ENCODE data around the gene XRN2.

XRN2 gene

DNA sequence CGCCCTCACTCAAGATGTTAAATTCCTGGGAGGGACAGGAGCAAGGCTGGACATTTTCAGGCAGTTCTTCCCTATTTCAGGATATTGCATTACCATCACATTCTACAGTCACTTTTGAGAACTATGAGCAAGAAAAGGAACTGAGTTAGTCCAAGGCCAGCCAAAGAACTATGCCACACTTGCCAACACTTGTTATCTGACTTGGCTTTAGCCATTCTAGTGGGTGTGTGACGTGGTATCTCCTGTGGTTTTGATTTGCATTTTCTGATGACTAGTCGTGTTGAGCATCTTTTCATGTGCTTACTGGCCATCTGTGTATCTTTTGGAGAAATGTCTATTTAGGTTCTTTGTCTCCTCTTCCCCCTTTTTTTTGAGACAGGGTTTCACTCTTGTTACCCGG is 12.0 kb downstream of the XRN2 start:
- CTCF ChIA-PET: interaction anchor here (0.7 to 1.1 kb wide), 2 partner anchors 10 to 15 kb away, joined by 3 to 4 read pairs; no protein-coding TSS in a partner anchor
- Histone ChIP-seq H3K36me3 (ENCODE audit: control insufficient read depth in 4 of 4, insufficient read depth in 4 of 4, low read length in 3 of 4) (peaks cover 0 to 5% (median 3%) of the 10 kb centered on the region in 4 experiments), H3K9me3 (ENCODE audit: control extremely low read depth in 1 of 5, control insufficient read depth in 4 of 5, insufficient read depth in 2 of 5, low read depth in 1 of 5, low read length in 4 of 5) (peaks cover 0 to 11% (median 0%) of the 10 kb centered on the region in 5 experiments), H3K4me3 (ENCODE audit: control insufficient read depth in 1 of 7, extremely low read depth in 1 of 7, insufficient read depth in 4 of 7, low read depth in 2 of 7, low read length in 6 of 7) (no peak overlapping the region), H3K4me1 (ENCODE audit: control extremely low read depth in 1 of 4, control insufficient read depth in 4 of 4, insufficient read depth in 4 of 4, low read length in 3 of 4) (peaks cover 0 to 7% (median under 1%) of the 10 kb centered on the region in 4 experiments), H3K27me3 (replicated peaks in 2 of 5; ENCODE audit: control insufficient read depth in 4 of 5, insufficient read depth in 5 of 5, low read length in 4 of 5) (no peaks in the 10 kb centered on the region), H3K27ac (ENCODE audit: insufficient read depth in 1 of 2, low read depth in 1 of 2, low read length in 2 of 2, poor library complexity in 1 of 2, severe bottlenecking in 2 of 2) (no peak overlapping the region)
- POLR2A ChIA-PET: interaction anchor here (1.0 kb wide), 1 partner anchor 8 kb away, joined by 3 read pairs; no protein-coding TSS in a partner anchor
- WGBS (ENCODE audit: insufficient coverage): 100% methylated on average over 2 of the region's 4 CpGs
- peak in 2 of 3 donors; percentile 44 to 56 for DNase-seq

DNA sequence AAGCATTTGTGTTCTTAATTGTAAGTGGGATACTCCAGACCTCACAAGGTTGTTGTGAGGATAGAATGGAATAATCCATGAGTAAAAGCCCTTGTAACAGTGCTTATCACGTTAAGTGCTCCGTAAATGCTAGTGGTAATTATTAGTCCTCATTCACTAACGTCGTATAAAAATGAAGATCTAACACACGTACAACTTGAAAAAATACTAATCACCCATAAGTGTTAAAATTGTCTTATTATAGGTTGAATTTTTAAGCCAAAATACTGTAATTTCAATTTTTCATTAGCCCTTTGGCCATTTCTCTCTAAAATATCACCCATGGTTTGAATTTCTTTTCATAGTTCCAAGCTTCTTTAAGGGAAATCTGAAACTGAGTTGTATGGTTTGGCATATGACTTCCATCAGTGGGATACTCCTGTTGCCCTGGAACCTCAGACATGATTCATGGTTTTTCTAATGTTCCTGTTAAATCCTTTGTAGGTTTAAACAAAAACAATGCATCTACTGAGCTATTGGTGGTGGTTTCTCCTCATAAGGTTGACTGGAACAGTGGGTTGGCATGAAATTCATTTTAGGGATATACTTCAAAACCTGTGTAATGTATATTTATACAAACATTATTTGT is 19.1 kb downstream of the XRN2 start:
- Histone ChIP-seq H3K27ac (ENCODE audit: insufficient read depth in 1 of 2, low read depth in 1 of 2, low read length in 2 of 2, poor library complexity in 1 of 2, severe bottlenecking in 2 of 2) (no peak overlapping the region), H3K27me3 (replicated peaks in 2 of 5; ENCODE audit: control insufficient read depth in 4 of 5, insufficient read depth in 5 of 5, low read length in 4 of 5) (no peaks in the 10 kb centered on the region), H3K4me1 (ENCODE audit: control extremely low read depth in 1 of 4, control insufficient read depth in 4 of 4, insufficient read depth in 4 of 4, low read length in 3 of 4) (peaks cover 3 to 40% (median 17%) of the 10 kb centered on the region in 4 experiments), H3K36me3 (ENCODE audit: control insufficient read depth in 4 of 4, insufficient read depth in 4 of 4, low read length in 3 of 4) (peaks cover 3 to 15% (median 5%) of the 10 kb centered on the region in 4 experiments), H3K9me3 (ENCODE audit: control extremely low read depth in 1 of 5, control insufficient read depth in 4 of 5, insufficient read depth in 2 of 5, low read depth in 1 of 5, low read length in 4 of 5) (peaks cover 5 to 30% (median 7%) of the 10 kb centered on the region in 5 experiments), H3K4me3 (ENCODE audit: control insufficient read depth in 1 of 7, extremely low read depth in 1 of 7, insufficient read depth in 4 of 7, low read depth in 2 of 7, low read length in 6 of 7) (no peak overlapping the region)
- no CpG with 5 or more reads among the region's 5 CpGs for WGBS (ENCODE audit: insufficient coverage)
- no peak for DNase-seq
- POLR2A ChIA-PET: no interaction called here
- CTCF ChIA-PET: interaction anchor here (0.6 to 3.9 kb wide), 5 partner anchors 9 to 21 kb away, joined by 3 to 20 read pairs (median 3); no protein-coding TSS in a partner anchor

DNA sequence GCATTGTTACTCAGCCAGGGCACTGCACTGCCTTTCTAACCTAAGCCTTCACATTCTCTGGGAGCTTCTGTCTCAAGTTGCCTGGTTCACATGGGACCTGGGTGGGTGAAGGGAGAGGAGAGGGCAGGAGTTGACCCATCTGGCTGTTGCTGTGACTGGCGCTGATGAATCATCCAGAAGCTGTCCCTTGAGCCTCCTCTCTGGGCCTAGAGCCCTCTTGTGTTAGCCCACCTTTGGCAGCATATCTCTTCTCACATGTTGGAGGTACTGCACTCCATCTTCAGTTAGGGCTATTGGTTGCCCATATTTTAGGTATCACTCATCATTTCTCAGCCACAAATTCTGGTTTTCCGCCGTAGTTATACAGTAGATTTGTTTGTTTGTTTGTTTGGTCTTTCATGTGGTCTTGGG is 19.8 kb downstream of the XRN2 start:
- CTCF ChIA-PET: interaction anchor here (0.6 to 3.9 kb wide), 4 partner anchors 10 to 22 kb away, joined by 3 to 20 read pairs (median 4); no protein-coding TSS in a partner anchor
- no peaks in the 10 kb centered on the region for H3K27me3 ChIP-seq (replicated peaks in 2 of 5; ENCODE audit: control insufficient read depth in 4 of 5, insufficient read depth in 5 of 5, low read length in 4 of 5)
- H3K4me3 ChIP-seq (ENCODE audit: control insufficient read depth in 1 of 7, extremely low read depth in 1 of 7, insufficient read depth in 4 of 7, low read depth in 2 of 7, low read length in 6 of 7): peak overlapping the region in 1 of 7 experiments; percentile 7
- H3K9me3 ChIP-seq (ENCODE audit: control extremely low read depth in 1 of 5, control insufficient read depth in 4 of 5, insufficient read depth in 2 of 5, low read depth in 1 of 5, low read length in 4 of 5): peaks cover 5 to 30% (median 7%) of the 10 kb centered on the region in 5 experiments
- no peak for DNase-seq
- peaks cover 3 to 40% (median 17%) of the 10 kb centered on the region in 4 experiments for H3K4me1 ChIP-seq (ENCODE audit: control extremely low read depth in 1 of 4, control insufficient read depth in 4 of 4, insufficient read depth in 4 of 4, low read length in 3 of 4)
- POLR2A ChIA-PET: interaction anchor here (1.0 kb wide), 1 partner anchor 8 kb away, joined by 3 read pairs; no protein-coding TSS in a partner anchor
- peaks cover 3 to 15% (median 6%) of the 10 kb centered on the region in 4 experiments for H3K36me3 ChIP-seq (ENCODE audit: control insufficient read depth in 4 of 4, insufficient read depth in 4 of 4, low read length in 3 of 4)
- H3K27ac ChIP-seq (ENCODE audit: insufficient read depth in 1 of 2, low read depth in 1 of 2, low read length in 2 of 2, poor library complexity in 1 of 2, severe bottlenecking in 2 of 2): no peak overlapping the region
- WGBS (ENCODE audit: insufficient coverage): no CpG with 5 or more reads among the region's 3 CpGs

DNA sequence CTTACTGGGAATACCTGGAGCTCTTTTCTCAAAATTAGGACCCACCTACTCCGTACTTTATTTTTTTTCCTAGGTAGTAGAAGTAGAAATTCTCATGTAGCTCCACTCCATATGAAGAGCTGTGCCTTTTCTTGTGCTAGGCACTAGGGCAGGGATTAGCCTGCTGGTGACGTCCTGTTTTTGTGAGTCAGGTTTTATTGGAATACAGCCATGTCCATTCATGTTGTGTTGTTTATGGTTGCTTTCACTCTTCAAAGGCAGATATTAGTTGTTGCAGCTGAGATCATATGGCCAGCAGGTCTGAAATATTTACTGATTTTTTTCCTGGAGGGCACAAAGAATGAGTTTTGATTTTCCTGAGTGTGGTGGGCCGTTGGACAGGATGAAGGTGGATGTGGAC is 20.5 kb downstream of the XRN2 start:
- Histone ChIP-seq H3K4me3 (ENCODE audit: control insufficient read depth in 1 of 7, extremely low read depth in 1 of 7, insufficient read depth in 4 of 7, low read depth in 2 of 7, low read length in 6 of 7) (peak overlapping the region in 1 of 7 experiments; percentile 11), H3K9me3 (ENCODE audit: control extremely low read depth in 1 of 5, control insufficient read depth in 4 of 5, insufficient read depth in 2 of 5, low read depth in 1 of 5, low read length in 4 of 5) (peaks cover 5 to 30% (median 7%) of the 10 kb centered on the region in 5 experiments), H3K36me3 (ENCODE audit: control insufficient read depth in 4 of 4, insufficient read depth in 4 of 4, low read length in 3 of 4) (peaks cover 5 to 15% (median 10%) of the 10 kb centered on the region in 4 experiments), H3K27ac (ENCODE audit: insufficient read depth in 1 of 2, low read depth in 1 of 2, low read length in 2 of 2, poor library complexity in 1 of 2, severe bottlenecking in 2 of 2) (peak overlapping the region in 1 of 2 experiments; percentile 23), H3K4me1 (ENCODE audit: control extremely low read depth in 1 of 4, control insufficient read depth in 4 of 4, insufficient read depth in 4 of 4, low read length in 3 of 4) (peaks cover 3 to 40% (median 17%) of the 10 kb centered on the region in 4 experiments), H3K27me3 (replicated peaks in 2 of 5; ENCODE audit: control insufficient read depth in 4 of 5, insufficient read depth in 5 of 5, low read length in 4 of 5) (no peaks in the 10 kb centered on the region)
- 100% methylated on average over 3 of the region's 3 CpGs for WGBS (ENCODE audit: insufficient coverage)
- peak in 1 of 3 donors; percentile 20 for DNase-seq
- CTCF ChIA-PET: interaction anchor here (0.9 to 3.9 kb wide), 2 partner anchors 12 to 57 kb away, joined by 4 to 20 read pairs; no protein-coding TSS in a partner anchor
- POLR2A ChIA-PET: interaction anchor here (1.0 kb wide), 1 partner anchor 9 kb away, joined by 3 read pairs; no protein-coding TSS in a partner anchor

DNA sequence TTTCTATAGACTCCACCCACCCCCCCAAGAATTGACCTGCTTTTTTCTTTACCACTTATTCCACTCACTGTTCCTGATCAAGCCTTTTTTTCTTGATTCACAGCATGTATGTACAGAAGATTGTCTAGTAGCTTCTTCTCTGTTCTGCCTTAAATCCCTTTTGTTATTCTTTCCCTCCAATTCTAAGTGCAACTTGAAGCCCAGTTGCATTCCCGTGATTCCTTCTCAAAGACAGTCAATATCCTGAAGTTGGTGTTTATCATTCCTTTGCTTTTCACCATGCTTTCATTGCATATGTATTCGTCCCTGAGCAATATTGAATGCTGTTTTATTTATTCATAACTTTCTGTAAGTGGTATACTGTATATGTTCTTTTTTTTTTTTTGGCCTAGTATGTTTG is 21.0 kb downstream of the XRN2 start:
- no peak for DNase-seq
- no CpG with 5 or more reads among the region's 2 CpGs for WGBS (ENCODE audit: insufficient coverage)

DNA sequence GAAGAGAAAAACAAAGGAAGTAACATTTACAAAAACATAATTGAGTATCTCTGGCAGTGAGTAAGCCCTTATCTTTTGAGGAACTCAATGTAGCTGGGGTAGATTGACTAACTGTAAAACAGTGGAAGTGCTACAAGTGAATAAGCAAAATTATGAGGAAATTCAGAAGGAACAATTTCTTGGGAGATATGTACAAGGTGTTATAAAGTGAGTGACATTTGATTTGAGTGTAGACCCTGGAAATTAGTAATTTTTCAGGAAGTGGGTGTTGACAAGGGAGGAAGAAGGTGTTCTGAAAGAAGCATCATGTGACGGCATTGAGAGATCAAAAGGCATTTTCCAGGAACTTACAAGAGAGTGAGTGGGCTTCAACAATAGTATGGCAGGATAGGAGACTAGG is 22.2 kb downstream of the XRN2 start:
- WGBS (ENCODE audit: insufficient coverage): 37% methylated on average over 1 of the region's 1 CpG
- DNase-seq: peak; percentile 29 to 78 (median 62)
- H3K27ac ChIP-seq (ENCODE audit: insufficient read depth in 1 of 2, low read depth in 1 of 2, low read length in 2 of 2, poor library complexity in 1 of 2, severe bottlenecking in 2 of 2): peak overlapping the region in 1 of 2 experiments; percentile 51
- CTCF ChIA-PET: no interaction called here
- peaks cover 3 to 40% (median 17%) of the 10 kb centered on the region in 4 experiments for H3K4me1 ChIP-seq (ENCODE audit: control extremely low read depth in 1 of 4, control insufficient read depth in 4 of 4, insufficient read depth in 4 of 4, low read length in 3 of 4)
- H3K4me3 ChIP-seq (ENCODE audit: control insufficient read depth in 1 of 7, extremely low read depth in 1 of 7, insufficient read depth in 4 of 7, low read depth in 2 of 7, low read length in 6 of 7): peak overlapping the region in 2 of 7 experiments; percentile 19 to 25
- POLR2A ChIA-PET: interaction anchor here (0.5 kb wide), 1 partner anchor 65 kb away, joined by 4 read pairs; no protein-coding TSS in a partner anchor
- no peaks in the 10 kb centered on the region for H3K27me3 ChIP-seq (replicated peaks in 2 of 5; ENCODE audit: control insufficient read depth in 4 of 5, insufficient read depth in 5 of 5, low read length in 4 of 5)
- H3K9me3 ChIP-seq (ENCODE audit: control extremely low read depth in 1 of 5, control insufficient read depth in 4 of 5, insufficient read depth in 2 of 5, low read depth in 1 of 5, low read length in 4 of 5): peaks cover 5 to 19% (median 6%) of the 10 kb centered on the region in 5 experiments
- peaks cover 8 to 26% (median 13%) of the 10 kb centered on the region in 4 experiments for H3K36me3 ChIP-seq (ENCODE audit: control insufficient read depth in 4 of 4, insufficient read depth in 4 of 4, low read length in 3 of 4)

More for the DNA sequence above, 21.0 kb downstream of the XRN2 start:
- H3K4me1 ChIP-seq (ENCODE audit: control extremely low read depth in 1 of 4, control insufficient read depth in 4 of 4, insufficient read depth in 4 of 4, low read length in 3 of 4): peaks cover 3 to 40% (median 17%) of the 10 kb centered on the region in 4 experiments
- peaks cover 6 to 17% (median 11%) of the 10 kb centered on the region in 4 experiments for H3K36me3 ChIP-seq (ENCODE audit: control insufficient read depth in 4 of 4, insufficient read depth in 4 of 4, low read length in 3 of 4)
- ChIA-PET CTCF (interaction anchor here (0.8 to 3.9 kb wide), 3 partner anchors 12 to 70 kb away, joined by 3 to 20 read pairs (median 4); no protein-coding TSS in a partner anchor), POLR2A (no interaction called here)
- H3K4me3 ChIP-seq (ENCODE audit: control insufficient read depth in 1 of 7, extremely low read depth in 1 of 7, insufficient read depth in 4 of 7, low read depth in 2 of 7, low read length in 6 of 7): no peak overlapping the region
- peaks cover 5 to 25% (median 7%) of the 10 kb centered on the region in 5 experiments for H3K9me3 ChIP-seq (ENCODE audit: control extremely low read depth in 1 of 5, control insufficient read depth in 4 of 5, insufficient read depth in 2 of 5, low read depth in 1 of 5, low read length in 4 of 5)
- H3K27me3 ChIP-seq (replicated peaks in 2 of 5; ENCODE audit: control insufficient read depth in 4 of 5, insufficient read depth in 5 of 5, low read length in 4 of 5): no peaks in the 10 kb centered on the region
- peak overlapping the region in 1 of 2 experiments; percentile 51 for H3K27ac ChIP-seq (ENCODE audit: insufficient read depth in 1 of 2, low read depth in 1 of 2, low read length in 2 of 2, poor library complexity in 1 of 2, severe bottlenecking in 2 of 2)
